HEK293 (cell line): Measurements from ENCODE around the gene KRTAP5-7.

Experiments
- CTCF ChIA-PET: fragments of 350-600 bp; formaldehyde crosslinking; extraction: SDS; loops from one replicate; lab custom pipeline; 2021; ENCODE audit warnings: antibody characterized with exemption; lab: Yijun Ruan, JAX
- POLR2A ChIA-PET: fragments of 300-600 bp; formaldehyde crosslinking; extraction: SDS; loops from one replicate; lab custom pipeline; 2020; ENCODE audit warnings: antibody characterized with exemption, inconsistent platforms; lab: Yijun Ruan, JAX
- H3K27ac ChIP-seq: fragments of 200-500 bp; sonication (Bioruptor generic); 2 replicates; pipeline ENCODE4 v1.5.1; 2014; ENCODE audit warnings: low read depth, low read length, control low read depth, inconsistent platforms; ENCODE audit errors: extremely low read depth
- H3K36me3 ChIP-seq, 2 experiments: fragments of 200-500 bp in 1 of 2; sonication (Bioruptor generic) in 1 of 2; 1 replicate in 1 of 2; 2 replicates in 1 of 2; pipeline ENCODE4 v1.5.1; 2014 to 2017; ENCODE audit warnings: inconsistent platforms in 2 of 2, low read length in 2 of 2; ENCODE audit not compliant: control insufficient read depth in 2 of 2, insufficient read depth in 1 of 2
- H3K4me1 ChIP-seq: fragments of 200-500 bp; sonication (Bioruptor generic); 2 replicates; pipeline ENCODE4 v1.5.1; 2014; ENCODE audit warnings: mild to moderate bottlenecking, low read length, inconsistent platforms; ENCODE audit not compliant: control insufficient read depth, insufficient read depth
- H3K4me3 ChIP-seq: 2 replicates; pipeline ENCODE4 v1.5.1; 2011; ENCODE audit warnings: low read depth, mild to moderate bottlenecking, control low read depth, low read length, moderate library complexity
- H3K9me3 ChIP-seq: fragments of 200-500 bp; sonication (Bioruptor generic); 2 replicates; pipeline ENCODE4 v1.5.1; 2014; ENCODE audit warnings: low read depth, low read length, inconsistent platforms; ENCODE audit not compliant: control insufficient read depth, insufficient read depth
- TCF7L2 ChIP-seq: IDR thresholded peaks from 2 replicates; pipeline ENCODE4 v1.6.1; 2011; ENCODE audit warnings: low read depth, mild to moderate bottlenecking, inconsistent platforms, low read length, moderate library complexity, borderline replicate concordance
- WT1 ChIP-seq: fragments of 450-650 bp; formaldehyde crosslinking; IDR thresholded peaks from 2 replicates; pipeline ENCODE4 v1.5.1; 2016; ENCODE audit warnings: missing biosample characterization, missing genetic modification characterization
- ZBTB20 ChIP-seq: fragments of 450-650 bp; formaldehyde crosslinking; IDR thresholded peaks from 2 replicates; pipeline ENCODE4 v1.5.1; 2016; ENCODE audit warnings: missing biosample characterization, missing genetic modification characterization
- ZBTB48 ChIP-seq: fragments of 450-650 bp; formaldehyde crosslinking; IDR thresholded peaks from 2 replicates; pipeline ENCODE4 v1.5.1; 2016; ENCODE audit warnings: missing biosample characterization, missing genetic modification characterization
- ZNF132 ChIP-seq: fragments of 450-650 bp; formaldehyde crosslinking; IDR thresholded peaks from 2 replicates; pipeline ENCODE4 v1.5.1; 2017; ENCODE audit warnings: missing biosample characterization, missing genetic modification characterization, borderline replicate concordance
- ZNF404 ChIP-seq: fragments of 450-650 bp; formaldehyde crosslinking; IDR thresholded peaks from 2 replicates; pipeline ENCODE4 v1.5.1; 2017; ENCODE audit warnings: missing biosample characterization, missing genetic modification characterization
- ZNF423 ChIP-seq: fragments of 450-650 bp; formaldehyde crosslinking; IDR thresholded peaks from 2 replicates; pipeline ENCODE4 v1.5.1; 2016; ENCODE audit warnings: missing biosample characterization, missing genetic modification characterization
- ZNF707 ChIP-seq: fragments of 450-650 bp; formaldehyde crosslinking; IDR thresholded peaks from 2 replicates; pipeline ENCODE4 v1.5.1; 2016; ENCODE audit warnings: missing biosample characterization, missing genetic modification characterization
- ZNF843 ChIP-seq: fragments of 450-650 bp; formaldehyde crosslinking; IDR thresholded peaks from 2 replicates; pipeline ENCODE4 v1.5.1; 2016; ENCODE audit warnings: missing biosample characterization, missing genetic modification characterization
- TF ChIP-seq, protein P1 (sequence below): fragments of 450-650 bp; formaldehyde crosslinking; IDR thresholded peaks from 2 replicates; pipeline ENCODE4 v1.5.1; 2016; ENCODE audit warnings: missing biosample characterization, missing genetic modification characterization
- TF ChIP-seq, protein P2 (sequence below): fragments of 450-650 bp; formaldehyde crosslinking; IDR thresholded peaks from 2 replicates; pipeline ENCODE4 v1.5.1; 2016; ENCODE audit warnings: missing biosample characterization, missing genetic modification characterization, borderline replicate concordance
- TF ChIP-seq, protein P3 (sequence below): fragments of 450-650 bp; IDR thresholded peaks from 2 replicates; pipeline ENCODE4 v1.5.1; 2018; ENCODE audit warnings: missing biosample characterization, missing genetic modification characterization
- TF ChIP-seq, protein P4 (sequence below): fragments of 450-650 bp; formaldehyde crosslinking; IDR thresholded peaks from 2 replicates; pipeline ENCODE4 v1.5.1; 2017; ENCODE audit warnings: missing biosample characterization, missing genetic modification characterization
- TF ChIP-seq, protein P5 (sequence below): fragments of 450-650 bp; formaldehyde crosslinking; IDR thresholded peaks from 2 replicates; pipeline ENCODE4 v1.5.1; 2016; ENCODE audit warnings: missing biosample characterization, missing genetic modification characterization
- TF ChIP-seq, protein P6 (sequence below): fragments of 450-650 bp; formaldehyde crosslinking; conservative IDR thresholded peaks from 2 replicates; pipeline ENCODE4 v1.5.1; 2016; ENCODE audit warnings: low read depth, missing biosample characterization, missing genetic modification characterization

KRTAP5-7 gene

DNA sequence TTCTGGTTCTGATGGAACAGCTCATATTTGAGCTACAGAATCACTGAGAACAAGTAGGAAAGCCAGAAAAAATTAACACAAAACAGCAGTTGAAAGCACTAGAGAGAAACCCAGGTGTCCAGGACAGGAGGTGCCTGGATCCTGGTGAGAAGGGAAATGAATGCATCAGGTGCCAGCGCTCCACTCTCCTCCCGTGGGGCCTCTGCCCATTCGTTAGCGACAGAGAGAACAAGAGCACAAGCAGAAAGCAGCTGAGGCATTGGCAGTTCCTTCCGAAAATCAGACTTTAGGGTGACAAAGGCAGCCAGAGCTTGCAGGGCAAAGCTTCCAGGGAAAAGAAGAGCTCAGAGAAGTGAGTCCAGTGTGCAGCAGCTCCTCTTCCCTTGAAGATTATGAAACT is 20.0 kb upstream of the KRTAP5-7 start:
- POLR2A ChIA-PET: interaction anchor here (1.3 kb wide), 1 partner anchor 54 kb away, joined by 6 read pairs; the partner anchor contains the start of gene NADSYN1
- TF ChIP-seq ZNF404 (tag by site-specific recombination): no peak
- TF ChIP-seq, protein P1, sequence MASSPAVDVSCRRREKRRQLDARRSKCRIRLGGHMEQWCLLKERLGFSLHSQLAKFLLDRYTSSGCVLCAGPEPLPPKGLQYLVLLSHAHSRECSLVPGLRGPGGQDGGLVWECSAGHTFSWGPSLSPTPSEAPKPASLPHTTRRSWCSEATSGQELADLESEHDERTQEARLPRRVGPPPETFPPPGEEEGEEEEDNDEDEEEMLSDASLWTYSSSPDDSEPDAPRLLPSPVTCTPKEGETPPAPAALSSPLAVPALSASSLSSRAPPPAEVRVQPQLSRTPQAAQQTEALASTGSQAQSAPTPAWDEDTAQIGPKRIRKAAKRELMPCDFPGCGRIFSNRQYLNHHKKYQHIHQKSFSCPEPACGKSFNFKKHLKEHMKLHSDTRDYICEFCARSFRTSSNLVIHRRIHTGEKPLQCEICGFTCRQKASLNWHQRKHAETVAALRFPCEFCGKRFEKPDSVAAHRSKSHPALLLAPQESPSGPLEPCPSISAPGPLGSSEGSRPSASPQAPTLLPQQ (tag by site-specific recombination): no peak
- TF ChIP-seq, protein P2, sequence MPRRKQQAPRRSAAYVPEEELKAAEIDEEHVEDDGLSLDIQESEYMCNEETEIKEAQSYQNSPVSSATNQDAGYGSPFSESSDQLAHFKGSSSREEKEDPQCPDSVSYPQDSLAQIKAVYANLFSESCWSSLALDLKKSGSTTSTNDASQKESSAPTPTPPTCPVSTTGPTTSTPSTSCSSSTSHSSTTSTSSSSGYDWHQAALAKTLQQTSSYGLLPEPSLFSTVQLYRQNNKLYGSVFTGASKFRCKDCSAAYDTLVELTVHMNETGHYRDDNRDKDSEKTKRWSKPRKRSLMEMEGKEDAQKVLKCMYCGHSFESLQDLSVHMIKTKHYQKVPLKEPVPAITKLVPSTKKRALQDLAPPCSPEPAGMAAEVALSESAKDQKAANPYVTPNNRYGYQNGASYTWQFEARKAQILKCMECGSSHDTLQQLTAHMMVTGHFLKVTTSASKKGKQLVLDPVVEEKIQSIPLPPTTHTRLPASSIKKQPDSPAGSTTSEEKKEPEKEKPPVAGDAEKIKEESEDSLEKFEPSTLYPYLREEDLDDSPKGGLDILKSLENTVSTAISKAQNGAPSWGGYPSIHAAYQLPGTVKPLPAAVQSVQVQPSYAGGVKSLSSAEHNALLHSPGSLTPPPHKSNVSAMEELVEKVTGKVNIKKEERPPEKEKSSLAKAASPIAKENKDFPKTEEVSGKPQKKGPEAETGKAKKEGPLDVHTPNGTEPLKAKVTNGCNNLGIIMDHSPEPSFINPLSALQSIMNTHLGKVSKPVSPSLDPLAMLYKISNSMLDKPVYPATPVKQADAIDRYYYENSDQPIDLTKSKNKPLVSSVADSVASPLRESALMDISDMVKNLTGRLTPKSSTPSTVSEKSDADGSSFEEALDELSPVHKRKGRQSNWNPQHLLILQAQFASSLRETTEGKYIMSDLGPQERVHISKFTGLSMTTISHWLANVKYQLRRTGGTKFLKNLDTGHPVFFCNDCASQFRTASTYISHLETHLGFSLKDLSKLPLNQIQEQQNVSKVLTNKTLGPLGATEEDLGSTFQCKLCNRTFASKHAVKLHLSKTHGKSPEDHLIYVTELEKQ (tag by site-specific recombination): no peak
- TF ChIP-seq ZNF132 (tag by site-specific recombination): no peak
- TF ChIP-seq, protein P3, sequence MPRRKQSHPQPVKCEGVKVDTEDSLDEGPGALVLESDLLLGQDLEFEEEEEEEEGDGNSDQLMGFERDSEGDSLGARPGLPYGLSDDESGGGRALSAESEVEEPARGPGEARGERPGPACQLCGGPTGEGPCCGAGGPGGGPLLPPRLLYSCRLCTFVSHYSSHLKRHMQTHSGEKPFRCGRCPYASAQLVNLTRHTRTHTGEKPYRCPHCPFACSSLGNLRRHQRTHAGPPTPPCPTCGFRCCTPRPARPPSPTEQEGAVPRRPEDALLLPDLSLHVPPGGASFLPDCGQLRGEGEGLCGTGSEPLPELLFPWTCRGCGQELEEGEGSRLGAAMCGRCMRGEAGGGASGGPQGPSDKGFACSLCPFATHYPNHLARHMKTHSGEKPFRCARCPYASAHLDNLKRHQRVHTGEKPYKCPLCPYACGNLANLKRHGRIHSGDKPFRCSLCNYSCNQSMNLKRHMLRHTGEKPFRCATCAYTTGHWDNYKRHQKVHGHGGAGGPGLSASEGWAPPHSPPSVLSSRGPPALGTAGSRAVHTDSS (tag by site-specific recombination): no peak
- H3K4me1 ChIP-seq: no peaks in the 10 kb centered on the region
- H3K4me3 ChIP-seq: no peak overlapping the region
- H3K9me3 ChIP-seq: no peaks in the 10 kb centered on the region
- no peak overlapping the region for H3K27ac ChIP-seq
- peaks cover 0 to 4% of the 10 kb centered on the region in 2 experiments; a peak in 1 of 3 replicates for H3K36me3 ChIP-seq
- CTCF ChIA-PET: no interaction called here

DNA sequence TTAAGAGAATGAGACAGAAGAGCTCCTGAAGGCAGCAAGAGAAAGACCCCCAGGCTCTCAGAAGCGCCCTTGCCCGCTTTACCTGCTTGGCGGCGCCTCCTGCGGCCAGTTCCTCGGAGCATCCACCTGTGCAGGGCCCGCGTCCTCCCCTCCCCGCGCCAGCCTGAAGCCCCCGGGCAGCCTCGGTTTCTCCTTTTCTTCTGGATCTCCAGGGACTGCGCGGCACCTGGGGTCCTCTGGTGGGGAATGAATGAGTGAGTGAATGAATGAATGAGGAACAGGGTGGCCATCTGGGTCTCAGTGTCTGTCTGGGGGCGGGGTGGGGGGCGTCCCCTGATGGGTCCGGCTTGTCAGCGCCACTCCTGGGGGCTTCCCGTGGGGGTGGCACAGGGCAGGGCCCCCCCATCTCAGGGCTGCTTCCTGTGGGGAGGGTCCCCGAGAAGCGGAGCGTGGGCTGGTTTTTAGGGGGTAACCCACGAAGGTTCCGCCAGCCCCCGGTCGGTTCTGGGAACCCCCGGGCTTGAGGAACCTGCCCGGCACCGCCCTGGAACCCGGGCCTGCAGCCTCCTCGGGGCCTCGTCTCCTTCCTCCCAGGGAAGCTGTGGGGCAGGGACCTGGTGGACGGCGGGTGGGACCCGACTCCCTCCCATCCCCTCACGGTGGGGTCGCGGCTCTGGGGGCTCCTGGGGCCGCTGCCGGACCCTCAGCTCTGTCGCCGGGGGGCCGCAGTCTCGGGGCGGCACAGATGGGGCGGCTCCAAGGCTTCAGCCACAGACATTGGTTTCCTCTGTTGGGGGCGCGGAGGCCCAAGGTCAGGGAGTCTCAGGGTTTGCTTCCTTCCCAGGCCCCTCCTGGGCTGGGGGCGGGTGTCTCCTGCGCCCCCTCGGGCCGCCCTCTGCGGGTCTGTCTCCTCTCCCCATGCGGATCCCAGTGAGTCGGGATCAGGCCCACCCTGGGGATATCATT is 8.3 kb upstream of the KRTAP5-7 start:
- no peaks in the 10 kb centered on the region for H3K9me3 ChIP-seq
- no peak overlapping the region for H3K4me3 ChIP-seq
- POLR2A ChIA-PET: no interaction called here
- CTCF ChIA-PET: no interaction called here
- H3K4me1 ChIP-seq: no peaks in the 10 kb centered on the region
- no peak overlapping the region for H3K27ac ChIP-seq
- no peaks in the 10 kb centered on the region for H3K36me3 ChIP-seq
- TF ChIP-seq ZNF423 (no peak), WT1 (tag by site-specific recombination) (no peak), ZBTB48 (tag by site-specific recombination) (no peak), ZNF707 (no peak), TCF7L2 (no peak), ZNF132 (tag by site-specific recombination) (no peak), ZNF843 (tag by site-specific recombination) (no peak), ZBTB20 (no peak)
- TF ChIP-seq, protein P3 (tag by site-specific recombination): no peak
- TF ChIP-seq, protein P4, sequence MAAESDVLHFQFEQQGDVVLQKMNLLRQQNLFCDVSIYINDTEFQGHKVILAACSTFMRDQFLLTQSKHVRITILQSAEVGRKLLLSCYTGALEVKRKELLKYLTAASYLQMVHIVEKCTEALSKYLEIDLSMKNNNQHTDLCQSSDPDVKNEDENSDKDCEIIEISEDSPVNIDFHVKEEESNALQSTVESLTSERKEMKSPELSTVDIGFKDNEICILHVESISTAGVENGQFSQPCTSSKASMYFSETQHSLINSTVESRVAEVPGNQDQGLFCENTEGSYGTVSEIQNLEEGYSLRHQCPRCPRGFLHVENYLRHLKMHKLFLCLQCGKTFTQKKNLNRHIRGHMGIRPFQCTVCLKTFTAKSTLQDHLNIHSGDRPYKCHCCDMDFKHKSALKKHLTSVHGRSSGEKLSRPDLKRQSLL (tag by site-specific recombination): no peak
- TF ChIP-seq, protein P5, sequence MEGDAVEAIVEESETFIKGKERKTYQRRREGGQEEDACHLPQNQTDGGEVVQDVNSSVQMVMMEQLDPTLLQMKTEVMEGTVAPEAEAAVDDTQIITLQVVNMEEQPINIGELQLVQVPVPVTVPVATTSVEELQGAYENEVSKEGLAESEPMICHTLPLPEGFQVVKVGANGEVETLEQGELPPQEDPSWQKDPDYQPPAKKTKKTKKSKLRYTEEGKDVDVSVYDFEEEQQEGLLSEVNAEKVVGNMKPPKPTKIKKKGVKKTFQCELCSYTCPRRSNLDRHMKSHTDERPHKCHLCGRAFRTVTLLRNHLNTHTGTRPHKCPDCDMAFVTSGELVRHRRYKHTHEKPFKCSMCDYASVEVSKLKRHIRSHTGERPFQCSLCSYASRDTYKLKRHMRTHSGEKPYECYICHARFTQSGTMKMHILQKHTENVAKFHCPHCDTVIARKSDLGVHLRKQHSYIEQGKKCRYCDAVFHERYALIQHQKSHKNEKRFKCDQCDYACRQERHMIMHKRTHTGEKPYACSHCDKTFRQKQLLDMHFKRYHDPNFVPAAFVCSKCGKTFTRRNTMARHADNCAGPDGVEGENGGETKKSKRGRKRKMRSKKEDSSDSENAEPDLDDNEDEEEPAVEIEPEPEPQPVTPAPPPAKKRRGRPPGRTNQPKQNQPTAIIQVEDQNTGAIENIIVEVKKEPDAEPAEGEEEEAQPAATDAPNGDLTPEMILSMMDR (tag by site-specific recombination): no peak
- TF ChIP-seq, protein P6, sequence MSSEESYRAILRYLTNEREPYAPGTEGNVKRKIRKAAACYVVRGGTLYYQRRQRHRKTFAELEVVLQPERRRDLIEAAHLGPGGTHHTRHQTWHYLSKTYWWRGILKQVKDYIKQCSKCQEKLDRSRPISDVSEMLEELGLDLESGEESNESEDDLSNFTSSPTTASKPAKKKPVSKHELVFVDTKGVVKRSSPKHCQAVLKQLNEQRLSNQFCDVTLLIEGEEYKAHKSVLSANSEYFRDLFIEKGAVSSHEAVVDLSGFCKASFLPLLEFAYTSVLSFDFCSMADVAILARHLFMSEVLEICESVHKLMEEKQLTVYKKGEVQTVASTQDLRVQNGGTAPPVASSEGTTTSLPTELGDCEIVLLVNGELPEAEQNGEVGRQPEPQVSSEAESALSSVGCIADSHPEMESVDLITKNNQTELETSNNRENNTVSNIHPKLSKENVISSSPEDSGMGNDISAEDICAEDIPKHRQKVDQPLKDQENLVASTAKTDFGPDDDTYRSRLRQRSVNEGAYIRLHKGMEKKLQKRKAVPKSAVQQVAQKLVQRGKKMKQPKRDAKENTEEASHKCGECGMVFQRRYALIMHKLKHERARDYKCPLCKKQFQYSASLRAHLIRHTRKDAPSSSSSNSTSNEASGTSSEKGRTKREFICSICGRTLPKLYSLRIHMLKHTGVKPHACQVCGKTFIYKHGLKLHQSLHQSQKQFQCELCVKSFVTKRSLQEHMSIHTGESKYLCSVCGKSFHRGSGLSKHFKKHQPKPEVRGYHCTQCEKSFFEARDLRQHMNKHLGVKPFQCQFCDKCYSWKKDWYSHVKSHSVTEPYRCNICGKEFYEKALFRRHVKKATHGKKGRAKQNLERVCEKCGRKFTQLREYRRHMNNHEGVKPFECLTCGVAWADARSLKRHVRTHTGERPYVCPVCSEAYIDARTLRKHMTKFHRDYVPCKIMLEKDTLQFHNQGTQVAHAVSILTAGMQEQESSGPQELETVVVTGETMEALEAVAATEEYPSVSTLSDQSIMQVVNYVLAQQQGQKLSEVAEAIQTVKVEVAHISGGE (tag by site-specific recombination): no peak
